CD4-positive, alpha-beta T cell treated with Interleukin-6 for 4 hours (primary cell): Measurements from ENCODE around the gene GM2A.
"Not testable (repeated sequence)": the region's sequence is repeated elsewhere in the genome, so short reads cannot be mapped to it uniquely, and the experiment has no call there.

ENCODE experiments used
- DNase-seq: peaks from one replicate; pipeline ENCODE4 v3.0.0-alpha.2; 2020; ENCODE audit warnings: mixed read lengths

Gene GM2A

DNA sequence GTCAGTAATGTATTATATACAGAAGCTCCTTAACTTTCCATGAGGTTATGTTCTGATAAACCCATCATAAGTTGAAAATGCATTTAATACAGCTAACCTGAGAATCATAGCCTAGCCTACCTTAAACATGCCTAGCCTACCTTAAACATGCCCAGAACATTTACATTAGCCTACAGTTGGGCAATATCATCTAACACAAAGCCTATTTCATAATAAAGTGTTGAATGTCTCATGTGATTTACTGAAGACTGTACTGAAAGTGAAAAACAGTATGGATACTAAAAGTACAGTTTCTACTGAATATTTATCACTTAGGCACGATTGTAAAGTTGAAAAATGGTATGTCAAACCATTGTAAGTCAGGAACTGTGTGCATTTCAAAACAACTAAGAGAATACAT is 1.6 kb downstream of the GM2A start:
- DNase-seq, result no peak

DNA sequence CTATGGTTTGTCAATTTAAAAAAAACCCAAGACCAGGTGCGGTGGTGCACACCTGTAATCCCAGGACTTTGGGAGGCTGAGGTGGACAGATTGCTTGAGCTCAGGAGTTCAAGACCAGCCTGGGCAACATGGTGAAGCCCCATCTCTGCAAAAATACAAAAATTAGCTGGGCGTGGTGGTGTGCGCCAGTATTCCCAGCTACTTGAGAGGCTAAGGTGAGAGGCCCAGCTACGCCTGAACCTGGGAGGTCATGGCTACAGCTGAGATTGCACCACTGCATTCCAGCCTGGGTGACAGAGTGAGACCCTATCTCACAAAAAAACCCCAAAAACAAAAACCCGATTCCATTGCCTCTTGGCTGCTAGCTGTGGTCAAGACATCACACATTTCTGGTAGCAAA is 2.0 kb downstream of the GM2A start:
- not testable (repeated sequence) for DNase-seq

DNA sequence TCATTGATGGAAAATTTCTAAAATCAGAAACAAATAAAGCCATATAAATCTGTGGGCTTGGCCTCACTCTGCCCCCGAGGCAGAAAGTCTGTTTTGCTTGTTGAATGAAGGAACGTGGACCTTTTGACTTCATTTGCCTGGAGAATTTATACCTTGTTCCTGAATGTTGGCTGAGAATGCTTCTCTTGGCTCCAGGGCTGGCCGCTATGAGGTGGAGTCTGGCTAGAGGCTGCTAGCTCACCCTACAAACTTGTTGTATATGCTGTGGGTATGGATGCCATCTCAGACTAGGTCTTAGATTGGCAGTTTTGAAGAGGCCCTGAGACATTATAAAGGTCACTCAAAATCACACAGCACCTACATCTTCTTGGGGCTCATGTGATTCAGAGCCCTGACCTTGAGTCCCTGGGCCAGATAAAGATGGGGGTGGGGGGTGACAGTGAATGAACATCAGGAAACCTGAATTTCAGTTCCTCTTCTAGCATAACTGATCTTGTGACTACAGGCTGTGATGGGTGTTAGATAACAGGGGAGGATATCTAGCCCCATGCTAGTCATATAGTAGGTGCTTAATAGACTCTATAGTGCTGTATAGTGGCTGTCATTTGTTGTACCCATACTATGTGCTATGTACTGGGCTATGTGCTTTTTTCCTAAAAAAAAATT is 2.8 kb downstream of the GM2A start:
- DNase-seq, result no peak

DNA sequence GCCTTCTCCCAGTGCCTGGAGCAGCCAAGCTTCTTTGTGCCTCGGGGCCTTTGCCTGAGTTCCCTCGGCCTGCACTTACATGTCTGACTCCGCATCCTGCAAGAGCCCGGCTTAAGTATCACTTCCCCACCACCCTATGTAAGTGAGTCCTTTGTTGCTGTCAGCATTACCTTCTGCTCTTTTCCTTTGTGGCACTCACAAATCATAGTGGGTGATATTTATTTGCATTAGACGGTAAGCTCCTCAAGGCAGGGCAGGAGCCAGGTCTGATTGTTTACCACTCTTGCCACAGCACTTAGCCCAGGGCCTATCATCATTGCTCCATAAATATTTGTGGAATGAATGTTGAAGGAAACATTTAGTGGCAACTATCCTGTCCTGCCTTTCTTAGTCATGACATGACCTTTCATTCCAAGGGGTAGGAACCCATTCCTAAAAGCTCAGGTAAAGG is 4.8 kb downstream of the GM2A start:
- no peak for DNase-seq

DNA sequence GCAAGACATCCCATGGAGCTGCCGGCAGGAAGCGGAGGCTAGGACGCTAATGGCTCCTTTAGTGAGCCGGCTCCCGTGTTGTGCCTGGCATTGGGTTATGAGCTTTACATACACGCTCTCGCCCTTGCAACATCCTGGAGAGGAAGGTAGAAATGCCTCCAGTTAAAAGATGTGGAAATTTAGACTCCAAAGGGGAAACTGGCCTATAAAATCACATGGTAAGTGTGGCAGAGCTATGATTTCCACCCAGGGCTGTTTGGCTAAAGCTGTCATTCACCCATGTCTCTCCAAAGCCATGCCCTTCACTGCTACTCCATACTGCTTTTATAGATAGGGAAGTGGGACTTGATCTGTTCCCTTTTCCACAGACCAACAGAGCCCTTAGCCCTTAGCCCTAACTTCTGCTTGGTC is 5.2 kb downstream of the GM2A start:
- DNase-seq, result no peak

DNA sequence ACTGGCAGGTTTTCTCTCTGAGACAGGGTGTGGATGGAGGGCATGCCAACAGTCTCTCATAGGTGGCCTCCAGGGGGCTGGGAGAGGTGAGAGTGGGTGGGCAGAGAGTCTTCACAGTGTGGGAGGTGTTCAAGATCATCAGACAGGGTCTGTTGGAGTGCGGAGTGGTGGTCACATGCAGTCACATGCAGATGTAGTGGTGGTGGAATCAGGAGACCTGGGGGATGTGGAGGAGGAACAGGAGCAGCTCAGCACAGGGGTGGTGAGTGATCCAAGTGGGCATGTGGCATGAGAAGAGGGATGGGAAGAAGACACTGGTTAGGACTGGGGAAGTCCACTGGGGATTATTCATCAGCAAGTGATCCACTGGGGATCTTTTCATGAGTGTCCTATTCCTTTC is 5.8 kb downstream of the GM2A start:
- no peak for DNase-seq

DNA sequence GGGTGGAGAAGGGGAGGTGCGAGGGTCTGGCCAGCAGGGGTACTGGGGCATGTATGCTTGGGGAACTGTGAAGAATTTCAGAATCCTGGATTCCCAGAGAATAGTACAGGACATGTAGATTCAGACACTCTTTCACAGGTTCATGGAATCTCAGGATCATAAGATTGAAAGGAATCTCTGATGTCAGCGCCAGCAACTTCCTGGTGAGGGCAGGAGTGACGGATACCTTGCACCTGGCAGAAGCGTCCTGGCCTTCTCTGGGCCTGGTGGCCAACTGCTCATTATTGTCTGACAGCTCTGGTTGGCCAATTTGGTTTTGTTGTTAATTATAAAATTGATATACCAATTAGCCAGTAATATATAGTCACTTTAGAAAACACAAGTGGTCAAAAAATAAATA is 6.9 kb downstream of the GM2A start:
- DNase-seq, result no peak

DNA sequence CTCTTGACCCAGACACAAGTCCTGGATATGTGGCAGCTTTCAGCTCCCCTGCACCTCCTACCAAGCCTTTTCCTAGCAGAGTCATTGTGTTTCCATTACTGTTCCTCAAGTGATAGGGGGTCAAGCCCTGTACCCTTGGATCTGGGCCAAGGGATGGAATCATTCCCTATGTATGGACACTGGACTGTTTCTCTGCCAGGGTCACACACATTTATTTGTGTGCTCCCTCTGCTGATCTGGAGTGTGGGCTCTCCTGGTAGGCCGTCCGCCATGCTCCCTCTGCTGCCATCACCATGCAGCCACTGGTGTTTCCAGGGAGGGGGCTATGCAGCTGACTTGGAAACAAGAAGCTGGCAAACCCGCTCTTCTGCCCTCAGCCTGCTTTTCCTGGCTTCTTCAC is 9.5 kb downstream of the GM2A start:
- no peak for DNase-seq

DNA sequence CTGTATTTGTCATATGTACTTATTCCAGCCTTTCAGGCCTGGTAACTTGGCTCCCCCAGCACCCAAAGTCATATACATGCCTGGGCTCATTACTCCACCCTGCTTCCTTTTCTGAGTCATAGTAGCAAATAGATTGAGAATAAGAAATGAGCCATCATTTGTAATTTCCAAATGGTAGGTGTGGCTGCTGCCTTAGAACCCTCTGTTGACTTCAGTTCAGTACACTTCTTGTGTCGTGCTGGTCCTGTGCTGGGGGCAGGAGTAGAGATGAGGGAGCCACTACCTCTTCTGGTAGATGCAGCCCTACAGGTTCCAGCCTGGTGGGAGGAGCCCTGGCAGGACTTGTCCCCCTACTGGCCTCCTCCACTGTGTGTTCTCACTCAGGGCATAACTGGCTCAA is 11.1 kb downstream of the GM2A start:
- no peak for DNase-seq

DNA sequence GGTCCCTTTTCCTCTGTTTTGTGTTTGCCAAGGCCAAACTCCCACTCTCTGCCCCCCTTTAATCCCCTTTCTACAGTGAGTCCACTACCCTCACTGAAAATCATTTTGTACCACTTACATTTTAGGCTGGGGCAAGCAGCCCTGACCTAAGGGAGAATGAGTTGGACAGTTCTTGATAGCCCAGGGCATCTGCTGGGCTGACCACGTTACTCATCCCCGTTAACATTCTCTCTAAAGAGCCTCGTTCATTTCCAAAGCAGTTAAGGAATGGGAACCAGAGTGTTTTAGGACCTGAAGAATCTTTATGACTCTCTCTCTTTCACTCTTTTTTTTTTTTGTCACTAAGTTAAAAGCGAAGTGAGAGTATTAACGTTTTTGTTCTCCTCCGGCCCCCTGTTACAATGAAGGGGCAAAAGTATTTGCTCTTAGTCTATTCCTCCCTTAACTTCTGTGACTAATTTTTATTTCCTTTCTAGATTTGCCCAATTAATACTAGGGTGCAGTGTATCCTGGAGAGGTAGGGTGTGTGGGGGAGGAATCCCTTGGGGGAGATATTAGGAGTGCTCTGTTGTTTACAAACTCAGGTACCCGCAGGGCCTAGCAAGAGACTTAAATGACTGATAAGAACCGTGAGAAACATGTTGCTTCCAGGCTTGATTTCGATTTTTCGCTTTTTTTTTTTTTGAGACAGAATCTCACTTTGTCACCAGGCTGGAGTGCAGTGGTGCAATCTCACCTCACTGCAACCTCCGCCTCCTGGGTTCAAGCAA is 14.7 kb downstream of the GM2A start:
- DNase-seq, result no peak

DNA sequence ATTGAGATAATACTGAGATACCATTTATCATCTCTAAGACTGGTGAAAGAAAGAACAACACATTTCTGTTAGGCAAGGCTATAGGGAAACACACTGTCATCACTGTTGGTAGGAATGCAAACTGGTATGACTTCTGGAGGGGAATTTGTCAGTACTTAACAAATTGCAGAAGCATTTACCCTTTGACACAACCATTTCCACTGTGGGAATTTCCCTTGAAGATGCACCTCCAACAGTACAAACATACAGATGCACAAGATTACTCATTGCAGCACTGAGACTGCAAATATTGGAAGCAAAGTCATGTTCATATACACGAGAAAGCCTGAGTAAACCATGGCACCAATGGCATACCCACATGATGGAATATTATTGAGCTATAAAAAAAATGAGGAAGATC is 17.6 kb downstream of the GM2A start:
- no peak for DNase-seq

DNA sequence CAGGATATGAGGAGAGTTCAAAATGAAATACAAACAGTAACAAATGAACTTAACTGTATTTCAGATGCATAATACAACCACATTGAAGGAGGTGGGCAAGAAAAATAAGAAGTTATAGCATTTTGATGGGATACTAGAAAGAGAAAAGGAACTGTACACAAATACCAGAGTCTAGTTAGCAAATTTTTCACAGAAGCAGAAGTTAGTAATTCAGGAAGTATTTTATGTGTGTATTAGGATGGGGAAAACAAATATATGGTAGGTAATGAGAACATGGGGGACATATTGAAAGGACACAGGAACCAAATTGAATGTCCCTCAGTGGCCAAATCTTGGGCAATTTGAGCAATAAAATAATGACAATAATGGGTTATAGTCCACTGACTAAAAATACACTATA is 18.4 kb downstream of the GM2A start:
- DNase-seq, result no peak

DNA sequence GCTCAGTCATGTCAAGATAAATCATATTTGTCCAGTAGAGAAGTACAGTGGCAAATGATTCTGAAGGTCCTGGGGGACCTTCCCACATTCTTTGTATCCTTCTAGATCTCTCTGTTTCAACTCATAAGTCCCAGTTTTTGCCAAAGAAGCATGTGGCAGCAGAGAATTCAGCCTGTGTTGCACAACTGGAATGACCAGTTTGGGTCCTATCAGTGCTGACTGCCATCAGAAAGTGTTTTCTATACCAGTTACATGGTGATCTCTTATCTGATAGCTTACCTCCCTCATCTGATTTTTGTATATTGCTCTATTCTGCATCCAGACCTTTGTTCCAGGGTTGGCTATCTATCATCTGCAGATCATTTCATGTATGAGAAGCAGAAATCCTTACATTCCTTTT is 21.7 kb downstream of the GM2A start:
- no peak for DNase-seq

DNA sequence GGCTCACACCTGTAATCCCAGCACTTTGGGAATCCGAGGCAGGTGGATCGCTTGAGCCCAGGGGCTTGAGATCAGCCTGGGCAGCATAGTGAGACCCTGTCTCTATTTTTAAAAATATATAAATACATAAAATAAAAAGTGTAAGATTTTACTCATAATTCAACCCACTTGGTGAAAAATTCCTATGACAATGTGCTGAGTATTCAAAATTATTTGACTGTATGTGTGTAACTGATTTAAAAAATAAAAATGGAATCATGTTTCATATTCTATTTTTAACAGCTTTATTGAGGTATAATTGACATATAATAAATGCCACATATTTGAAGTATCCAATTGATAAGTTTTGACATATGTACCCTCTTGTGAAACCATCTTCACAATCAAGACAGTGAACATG is 22.8 kb downstream of the GM2A start:
- no peak for DNase-seq

DNA sequence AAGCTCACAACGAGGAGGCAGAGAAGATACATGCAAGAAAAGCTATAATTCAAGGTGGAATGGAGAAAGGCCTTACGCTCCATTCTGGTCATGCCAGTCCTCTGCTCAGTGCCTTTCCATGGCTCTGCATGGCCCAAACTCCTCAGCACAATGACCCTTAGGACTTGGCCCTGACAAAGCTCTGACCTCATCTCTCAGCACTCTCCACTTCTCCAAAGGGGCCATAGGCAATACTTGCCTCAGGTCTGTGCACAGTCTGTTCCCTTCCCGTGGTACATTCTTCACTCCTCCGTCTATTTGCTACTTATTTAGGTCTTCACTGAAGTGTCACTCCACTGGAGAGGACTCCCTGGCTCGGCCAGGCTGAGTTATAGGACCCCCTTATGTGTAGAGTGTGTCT is 25.9 kb downstream of the GM2A start:
- no peak for DNase-seq

DNA sequence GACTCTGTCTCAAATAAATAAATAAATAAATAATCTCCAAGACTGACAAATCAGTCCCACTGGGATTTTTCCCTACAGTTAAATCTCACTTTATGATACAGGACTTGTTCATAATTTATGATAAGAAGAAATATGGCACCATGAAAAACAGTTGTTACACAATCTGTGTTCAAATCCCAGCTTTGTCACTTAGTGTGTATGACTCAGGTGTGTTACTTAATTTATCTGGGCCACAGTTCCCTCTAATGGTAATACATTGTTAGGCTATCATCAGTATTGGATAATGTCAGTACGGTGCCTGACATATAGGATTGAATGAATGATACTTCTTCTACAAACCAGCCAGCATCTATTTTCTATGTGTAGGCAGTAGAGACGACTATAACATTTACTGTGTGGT is 27.5 kb downstream of the GM2A start:
- DNase-seq, result no peak

DNA sequence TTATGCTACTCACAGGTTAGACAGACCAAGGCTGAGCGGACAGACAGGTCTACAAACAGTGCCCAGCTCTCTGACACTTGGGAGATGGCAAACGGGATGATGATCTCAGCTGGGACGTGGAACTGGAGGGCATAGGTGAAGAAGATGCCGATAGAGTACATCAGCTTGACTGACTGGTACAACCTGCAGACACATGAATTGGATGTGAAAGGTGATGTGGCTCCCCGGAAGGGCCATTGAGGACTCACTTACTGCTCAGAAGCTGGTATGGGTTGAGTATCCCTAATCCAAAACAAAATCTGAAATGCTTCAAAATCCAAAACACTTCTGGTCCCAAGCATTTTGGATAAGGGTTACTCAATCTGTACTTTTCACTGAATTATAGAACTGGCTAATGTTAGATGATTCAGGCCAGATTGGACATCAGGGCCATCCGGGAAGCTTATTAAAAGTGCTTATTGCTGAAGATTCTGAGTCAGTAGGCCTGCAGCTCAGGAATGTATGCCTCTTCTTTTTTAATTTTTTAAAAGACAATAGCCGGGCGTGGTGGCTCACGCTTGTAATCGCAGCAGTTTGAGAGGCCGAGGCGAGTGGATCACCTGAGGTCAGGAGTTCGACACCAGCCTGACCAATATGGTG is 28.1 kb downstream of the GM2A start:
- no peak for DNase-seq

DNA sequence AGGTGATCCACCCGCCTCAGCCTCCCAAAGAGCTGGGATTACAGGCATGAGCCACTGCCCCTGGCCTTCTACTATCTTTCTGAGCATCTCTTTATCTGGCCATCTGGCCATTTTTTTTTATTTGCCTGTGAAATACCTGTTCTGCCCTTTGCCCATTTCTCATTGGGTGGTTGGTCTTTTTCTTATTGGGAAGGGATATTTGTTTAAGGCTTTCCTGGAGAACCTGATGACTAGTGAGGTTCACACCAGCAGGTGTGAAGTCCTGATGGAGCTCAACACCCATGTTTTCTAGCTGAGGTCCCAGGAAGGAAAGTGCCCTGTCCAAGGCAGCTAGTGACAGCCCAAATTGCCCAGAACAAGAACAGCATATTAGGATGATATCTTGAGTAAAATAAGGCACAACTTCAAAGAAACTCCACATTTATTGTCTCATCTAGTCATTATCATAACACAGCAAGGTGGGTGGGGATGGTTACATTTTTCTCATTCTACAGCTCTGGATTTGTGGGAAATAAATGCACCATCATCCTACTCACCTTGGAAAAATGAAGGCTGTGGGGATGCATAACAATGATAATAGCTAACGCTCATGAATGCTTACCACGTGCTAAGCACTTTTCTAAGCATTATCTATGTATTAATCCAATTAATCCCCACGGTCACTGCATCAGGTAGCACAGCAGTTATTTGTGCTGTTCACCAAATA is 30.3 kb downstream of the GM2A start:
- DNase-seq, result no peak

DNA sequence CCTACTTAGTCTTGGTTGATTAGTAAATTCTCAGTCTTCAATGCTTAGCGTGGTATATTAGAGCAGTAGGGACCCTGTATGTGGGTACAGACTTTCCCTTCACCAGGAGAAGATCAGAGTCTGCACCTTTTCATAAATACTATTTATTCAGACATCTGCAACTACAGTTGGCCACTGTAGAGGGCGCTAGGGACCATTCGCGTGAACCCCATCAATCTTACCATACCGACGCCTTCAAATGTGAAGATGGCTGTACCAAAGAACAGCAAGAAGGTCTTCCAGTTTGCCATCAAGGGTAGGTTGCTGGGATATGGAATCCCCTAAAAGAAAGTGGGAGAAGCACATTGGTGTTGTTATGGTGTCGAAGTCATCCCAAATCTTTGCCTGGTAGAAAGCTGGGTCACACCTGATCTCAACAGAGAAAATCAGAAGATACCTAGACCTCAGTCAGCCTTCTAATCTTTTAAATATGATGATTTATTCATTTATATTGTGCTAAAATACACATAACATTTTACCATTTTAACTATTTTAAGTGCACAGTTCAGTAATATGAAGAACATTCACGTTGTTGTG is 31.5 kb downstream of the GM2A start:
- DNase-seq, result no peak

DNA sequence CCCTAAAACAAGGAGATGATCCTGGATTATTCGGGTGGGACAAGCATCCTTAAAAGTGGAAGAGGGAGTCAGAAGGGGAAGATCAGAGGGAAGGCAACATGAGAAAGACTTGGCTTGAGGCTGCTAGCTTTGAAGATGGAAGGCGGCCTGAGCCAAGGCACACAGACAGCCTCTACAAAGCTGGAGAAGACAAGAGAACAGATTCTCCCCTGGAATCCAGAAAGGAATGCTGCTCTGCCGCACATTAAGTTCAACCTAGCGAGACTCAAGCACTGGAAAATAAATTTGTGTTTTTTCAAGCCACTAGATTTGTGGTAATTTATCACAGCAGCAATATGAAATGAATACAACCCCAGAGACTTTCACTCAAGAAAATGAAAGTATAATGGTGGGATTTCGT is 32.7 kb downstream of the GM2A start:
- DNase-seq, result no peak

DNA sequence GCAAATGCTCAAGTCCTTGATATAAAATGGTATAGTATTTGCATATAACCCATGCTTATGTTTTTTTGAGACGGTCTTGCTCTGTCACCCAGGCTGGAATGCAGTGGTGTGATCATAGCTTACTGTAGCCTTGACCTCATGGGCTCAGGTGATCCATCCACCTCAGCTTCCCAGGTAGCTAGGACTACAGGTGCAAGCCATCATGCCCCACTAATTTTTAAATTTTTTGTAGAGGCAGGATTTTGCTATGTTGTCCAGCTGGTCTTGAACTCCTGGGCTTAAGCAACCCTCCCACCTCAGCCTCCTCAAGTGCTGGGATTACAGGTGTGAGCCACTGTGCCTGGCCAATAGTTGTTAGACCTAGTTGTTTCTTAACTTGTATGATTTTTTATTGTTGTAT is 33.3 kb downstream of the GM2A start:
- no peak for DNase-seq

DNA sequence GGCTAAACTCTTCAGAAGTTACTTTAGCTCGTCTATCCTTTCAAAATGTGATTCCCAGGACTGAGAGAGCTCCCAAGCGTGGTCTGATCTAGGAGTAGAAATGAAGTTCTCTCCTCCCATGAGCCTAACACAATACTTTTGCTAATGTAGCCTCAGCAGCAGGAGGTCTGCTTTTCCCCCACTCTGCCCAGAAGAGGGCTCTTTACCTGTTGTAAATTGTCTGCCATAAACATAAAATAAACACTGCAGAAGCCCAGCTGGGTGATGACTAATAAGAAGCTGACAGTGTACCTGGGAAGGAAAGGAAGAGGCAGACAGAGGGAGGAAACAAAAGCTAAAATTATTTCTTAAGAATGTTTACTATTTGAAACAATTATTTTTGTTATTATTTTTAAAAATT is 35.2 kb downstream of the GM2A start:
- DNase-seq, result no peak

DNA sequence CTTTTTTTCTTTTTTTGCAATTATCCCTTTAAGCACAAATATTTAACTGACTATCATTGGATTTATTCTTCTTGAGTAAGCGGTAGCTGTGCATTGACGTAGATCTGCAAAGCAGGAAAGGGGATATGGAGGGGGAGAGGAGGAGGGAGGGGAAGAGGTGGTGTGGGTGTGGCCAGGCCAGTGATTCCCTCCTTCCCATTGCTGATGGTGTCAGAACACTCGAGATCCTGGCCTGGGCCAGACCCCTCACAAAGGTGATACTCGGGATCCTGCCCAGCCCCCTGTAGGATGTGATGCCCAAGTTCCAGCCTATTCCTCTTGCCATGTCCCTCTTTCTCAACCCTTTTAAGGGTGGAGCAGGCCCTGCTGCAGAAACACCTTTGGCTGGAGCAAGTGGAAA is 40.6 kb downstream of the GM2A start:
- DNase-seq, result no peak
